GOT3 (cell line): ENCODE data around the gene PRAC1.

ENCODE experiments used
- DNase-seq: peaks from one replicate; lab custom pipeline; 2025; ENCODE audit warnings: mixed read lengths; lab: John Stamatoyannopoulos, UW

PRAC1 gene

GRCh38 chr17:48722201-48722907 is at the start of gene PRAC1:
Gene PRAC1, minus strand, starts transcription at chr17:48722518. Its CDS starts 126 bp downstream, at chr17:48722392.
- no peak for DNase-seq

DNA sequence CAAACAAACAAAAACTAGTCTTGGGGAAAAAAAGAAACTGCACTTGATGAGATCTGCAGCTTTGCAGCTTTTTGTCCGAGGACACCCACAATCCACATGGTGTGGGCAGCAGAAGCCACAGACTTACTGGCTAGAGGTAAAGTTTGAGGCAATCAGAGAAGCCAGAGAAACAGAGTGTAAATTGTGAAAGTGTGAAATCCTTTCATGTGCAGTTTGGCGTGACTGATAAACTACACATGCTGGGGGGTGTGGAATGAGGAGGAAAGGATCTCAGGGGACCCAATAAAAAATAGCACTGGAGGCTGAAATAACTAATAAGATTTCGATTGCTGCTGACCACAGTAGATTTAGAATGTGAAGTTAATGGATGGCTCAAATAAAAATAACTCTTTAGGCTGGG is 48.6 kb upstream of the PRAC1 start:
- DNase-seq, result no peak

DNA sequence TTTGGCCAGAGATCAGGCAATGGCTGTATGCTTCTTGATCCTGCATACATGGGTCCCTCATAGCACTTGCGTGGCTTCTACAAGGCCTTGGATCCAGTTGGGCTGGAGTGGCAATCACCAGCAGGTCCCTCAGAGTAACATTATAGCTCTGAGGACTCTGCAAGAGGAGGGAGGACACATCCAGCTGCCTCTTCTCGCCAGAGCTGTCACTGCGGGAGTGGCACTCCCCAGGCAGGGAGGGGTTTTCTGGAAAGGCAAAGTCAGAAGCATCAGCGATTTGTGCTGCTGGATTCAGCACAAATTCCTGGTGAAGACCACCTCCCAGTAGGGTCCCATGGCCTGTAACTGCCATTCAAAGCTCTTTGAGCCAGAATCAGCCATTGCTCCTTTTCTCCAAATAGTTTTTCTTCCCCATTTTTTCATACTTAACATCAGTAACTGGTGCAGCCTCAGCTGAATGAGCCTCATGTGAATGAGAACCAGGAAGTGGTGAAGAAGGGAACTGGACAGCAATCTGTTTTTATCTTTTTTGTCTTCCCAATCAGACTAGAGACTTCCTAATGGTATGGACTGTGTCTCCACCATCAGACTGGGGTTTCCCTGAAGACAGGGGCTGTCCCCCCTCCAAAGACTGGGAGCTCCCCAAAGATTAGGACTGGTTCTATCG is 46.8 kb upstream of the PRAC1 start:
- no peak for DNase-seq

- no peak for DNase-seq
These were observed 45.0 kb upstream of the PRAC1 start for GRCh38 chr17:48767263-48767774.

DNA sequence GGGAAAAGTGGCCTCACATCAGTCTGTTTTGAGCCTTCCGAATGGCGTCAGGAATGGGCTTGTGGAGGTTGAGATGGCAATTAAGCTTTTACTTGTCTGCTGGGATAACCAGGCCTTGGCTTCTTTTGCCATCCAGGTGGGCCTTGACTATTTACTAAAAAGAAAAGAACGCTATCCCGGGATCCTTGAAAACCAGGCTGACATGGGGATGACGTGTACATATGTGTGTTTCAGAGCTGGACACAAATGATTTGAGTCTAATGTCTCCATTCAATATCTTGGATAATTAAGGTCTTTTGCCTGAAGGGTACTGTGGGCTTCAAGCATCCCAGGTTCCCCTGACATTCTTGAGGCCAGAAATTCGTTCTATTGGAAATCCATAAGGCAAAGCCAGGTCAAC is 38.8 kb upstream of the PRAC1 start:
- no peak for DNase-seq

- no peak for DNase-seq
These were observed 38.1 kb upstream of the PRAC1 start for GRCh38 chr17:48760411-48760810.

GRCh38 chr17:48759288-48759687 is 37.0 kb upstream of the PRAC1 start:
- no peak for DNase-seq

DNA sequence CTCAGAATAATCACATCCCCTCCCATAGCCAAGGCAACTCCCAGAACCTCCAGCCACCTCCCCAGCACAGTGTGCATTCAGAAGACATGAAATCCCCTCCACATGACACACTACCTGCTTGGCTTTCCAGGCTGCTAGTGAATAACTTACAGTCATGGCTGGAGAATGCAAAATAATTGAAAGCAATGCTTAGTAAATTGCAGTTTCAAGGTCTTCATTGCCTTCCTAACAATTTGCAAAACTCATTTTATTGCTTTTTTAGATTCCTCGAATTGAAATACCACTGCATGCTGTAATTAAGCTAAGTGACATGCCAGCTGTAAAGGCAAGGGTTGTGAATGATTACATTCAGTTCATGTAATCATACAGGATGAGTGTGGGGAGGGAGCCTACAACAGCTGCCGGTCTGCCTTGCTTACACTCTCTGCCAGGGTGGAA is 35.2 kb upstream of the PRAC1 start:
- no peak for DNase-seq

GRCh38 chr17:48756830-48757251 is 34.5 kb upstream of the PRAC1 start:
- DNase-seq, result no peak

GRCh38 chr17:48755356-48755755 is 33.0 kb upstream of the PRAC1 start:
- no peak for DNase-seq

- no peak for DNase-seq
These were observed 32.4 kb upstream of the PRAC1 start for GRCh38 chr17:48754500-48755261.

DNA sequence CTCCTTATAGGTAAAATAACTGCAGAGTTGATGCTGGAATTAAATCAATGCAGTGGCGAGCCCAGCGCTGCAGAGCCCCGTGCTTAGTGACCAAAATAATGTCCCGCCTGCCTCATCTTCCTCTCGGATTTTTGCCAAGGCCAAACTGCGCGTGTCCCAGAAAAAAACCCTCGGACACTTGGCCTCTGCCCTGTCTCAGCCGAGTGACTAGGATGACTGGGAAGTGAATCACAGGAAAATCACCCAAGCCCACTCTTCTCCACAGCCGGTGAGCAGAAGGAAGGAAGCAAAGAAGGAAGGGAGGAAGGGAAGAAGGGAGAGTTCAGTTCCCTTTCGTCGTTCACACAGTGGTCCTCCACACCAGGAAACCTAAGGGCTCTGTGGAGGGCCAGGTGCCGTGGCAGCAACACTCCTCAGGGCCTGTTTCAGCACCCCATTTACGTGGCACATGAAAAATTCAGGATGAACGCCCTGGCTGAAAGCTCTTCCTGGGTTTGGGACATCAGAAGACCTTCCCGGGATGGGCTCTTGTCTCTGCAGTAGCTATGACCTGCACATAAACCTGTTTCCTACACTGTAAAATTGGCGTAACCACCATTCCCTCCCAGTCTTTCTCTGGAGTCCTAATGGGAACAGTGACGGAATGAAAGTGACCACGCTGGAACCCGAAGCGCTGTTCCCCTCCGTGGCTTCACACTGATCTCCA is 31.6 kb upstream of the PRAC1 start:
- no peak for DNase-seq

DNA sequence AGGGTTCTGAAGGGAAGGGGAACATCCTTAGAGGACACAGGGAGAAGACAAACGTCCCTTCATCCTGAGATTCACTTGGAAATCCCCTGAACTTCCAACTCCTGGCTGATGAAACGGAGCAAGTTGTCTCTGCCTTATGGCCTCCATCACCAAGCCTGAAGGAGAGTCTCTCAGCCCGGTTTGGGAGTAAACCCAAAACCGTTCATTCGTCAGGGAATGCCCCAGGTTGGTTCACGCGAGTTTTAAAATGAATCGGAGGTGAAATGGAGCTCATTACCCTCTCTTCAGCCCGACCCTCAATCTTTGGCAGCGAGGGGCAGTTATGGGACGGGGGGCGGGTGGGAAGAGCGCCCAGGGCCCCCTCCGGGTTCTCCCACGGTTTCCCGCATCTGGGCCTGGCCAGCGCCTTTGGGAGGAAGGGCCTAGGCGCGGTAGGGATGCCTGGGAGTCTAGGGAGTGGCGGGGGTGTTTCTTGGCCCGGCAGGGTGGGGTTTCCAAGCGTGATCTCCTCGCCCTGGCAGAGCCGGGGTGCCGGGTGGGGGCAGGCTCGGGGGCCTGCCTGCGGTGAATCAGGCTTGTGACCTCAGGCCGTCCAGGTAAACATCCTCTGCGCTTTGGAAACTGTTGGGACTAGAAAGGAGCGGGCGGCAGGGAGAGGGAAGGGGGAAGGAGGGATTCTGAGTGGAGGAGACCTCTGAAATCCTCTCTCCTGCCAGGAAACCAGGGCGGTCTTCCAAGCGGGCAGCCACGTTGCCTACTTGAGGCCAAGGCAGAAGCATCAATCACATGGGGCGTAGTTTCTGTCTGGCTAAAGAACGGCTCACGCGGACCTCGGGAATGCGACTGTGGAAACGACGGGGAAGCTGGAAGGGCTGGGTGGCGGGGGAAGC is 30.3 kb upstream of the PRAC1 start:
- no peak for DNase-seq

DNA sequence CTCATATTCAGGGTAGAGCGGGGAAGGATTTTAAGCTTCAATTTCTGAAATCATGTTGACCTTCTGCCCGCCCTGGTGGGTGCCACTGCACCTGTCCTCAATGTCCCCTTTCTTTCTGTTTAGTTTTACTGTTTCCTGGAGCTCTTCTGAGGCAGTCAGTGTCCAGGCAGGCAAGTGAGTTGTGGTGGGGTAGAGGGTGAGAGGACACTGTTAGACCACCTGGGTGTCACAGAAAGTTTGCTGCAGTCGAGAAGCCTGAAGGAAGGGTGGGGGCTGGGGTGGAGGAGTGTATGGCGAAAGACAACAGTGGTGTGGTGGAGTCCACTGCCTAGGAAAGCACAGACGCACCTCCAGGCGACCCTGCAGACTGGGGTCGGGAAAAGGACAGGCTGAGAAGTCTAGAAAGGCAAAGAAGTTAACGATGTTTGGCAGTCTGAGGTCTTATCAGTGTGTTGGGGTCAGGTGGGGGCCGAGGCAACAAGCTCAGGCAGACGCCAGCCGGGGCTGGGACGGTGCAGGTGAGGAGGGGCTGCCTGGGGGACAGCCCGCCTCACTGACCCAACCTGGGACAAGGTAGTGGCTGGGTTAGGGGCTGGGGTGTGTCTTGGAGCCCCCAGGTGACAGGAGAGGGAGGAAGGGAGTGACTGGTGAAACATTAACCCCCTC is 29.5 kb upstream of the PRAC1 start:
- no peak for DNase-seq

DNA sequence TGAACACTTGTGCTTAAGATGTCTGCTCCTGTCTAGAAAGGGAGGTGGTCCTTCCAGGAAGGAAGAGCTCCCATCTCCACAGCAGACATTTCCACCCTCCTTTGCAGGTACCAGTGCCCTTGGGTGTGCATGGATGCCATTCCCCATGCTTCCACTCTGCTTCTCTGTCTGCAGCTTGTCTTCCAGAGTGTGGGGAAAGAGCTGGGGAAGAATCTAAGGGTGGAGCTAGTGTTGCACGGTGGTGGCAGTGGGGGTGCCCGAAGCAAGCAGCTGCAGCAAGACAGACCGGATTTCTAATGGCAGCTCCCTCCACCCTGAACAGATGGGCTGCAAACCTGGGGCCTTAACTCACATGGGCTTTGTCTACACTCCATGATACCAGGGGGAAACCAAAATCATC is 28.9 kb upstream of the PRAC1 start:
- no peak for DNase-seq

GRCh38 chr17:48749621-48750553 is 27.6 kb upstream of the PRAC1 start:
- no peak for DNase-seq

GRCh38 chr17:48748718-48749566 is 26.6 kb upstream of the PRAC1 start:
- no peak for DNase-seq
